H9 (cell line): ENCODE data around the gene SUMO2. TPM values are rescaled to one million over a fixed set of nuclear protein-coding genes. Genes with fewer than 3 reads are reported as not detected.
A peak's percentile ranks its signal among the peaks of the same experiment; 100 is the strongest.

Experiments used
- DNase-seq: peaks from one replicate; pipeline ENCODE4 v3.0.0-alpha.2; 2017
- H2AFZ ChIP-seq: one replicate; pipeline ENCODE4 v1.6.1; 2013; ENCODE audit warnings: mild to moderate bottlenecking, low read length, control low read depth, moderate library complexity
- H2AK5ac ChIP-seq: 2 replicates; pipeline ENCODE4 v1.6.1; 2013; ENCODE audit warnings: low read length, control low read depth, mixed read lengths; ENCODE audit not compliant: insufficient read length
- H2BK120ac ChIP-seq: one replicate; pipeline ENCODE4 v1.6.1; 2013; ENCODE audit warnings: low read depth, mild to moderate bottlenecking, low read length, control low read depth, inconsistent platforms; ENCODE audit not compliant: poor library complexity, severe bottlenecking
- H2BK12ac ChIP-seq: 2 replicates; pipeline ENCODE4 v1.6.1; 2013; ENCODE audit warnings: low read length, control low read depth, mixed read lengths, low read depth; ENCODE audit not compliant: insufficient read length
- H2BK15ac ChIP-seq: 2 replicates; pipeline ENCODE4 v1.6.1; 2013; ENCODE audit warnings: low read depth, low read length, control low read depth
- H2BK20ac ChIP-seq: one replicate; pipeline ENCODE4 v1.6.1; 2013; ENCODE audit warnings: low read depth, mild to moderate bottlenecking, low read length, control low read depth, inconsistent platforms; ENCODE audit not compliant: poor library complexity, severe bottlenecking
- H2BK5ac ChIP-seq: 2 replicates; pipeline ENCODE4 v1.6.1; 2013; ENCODE audit warnings: low read length, control low read depth, mixed read lengths; ENCODE audit not compliant: insufficient read length
- H3K14ac ChIP-seq: 2 replicates; pipeline ENCODE4 v1.6.1; 2013; ENCODE audit warnings: low read length, control low read depth; ENCODE audit not compliant: insufficient read depth
- H3K18ac ChIP-seq: 2 replicates; pipeline ENCODE4 v1.6.1; 2013; ENCODE audit warnings: low read depth, mild to moderate bottlenecking, mixed read lengths, low read length, control low read depth; ENCODE audit not compliant: insufficient read length
- H3K23ac ChIP-seq: 2 replicates; pipeline ENCODE4 v1.6.1; 2013; ENCODE audit warnings: low read length, control low read depth, mixed read lengths, low read depth; ENCODE audit not compliant: insufficient read length
- H3K23me2 ChIP-seq: 2 replicates; pipeline ENCODE4 v1.6.1; 2013; ENCODE audit warnings: low read depth, mild to moderate bottlenecking, mixed read lengths, low read length, control low read depth; ENCODE audit not compliant: insufficient read length, poor library complexity, severe bottlenecking
- H3K27ac ChIP-seq: 2 replicates; pipeline ENCODE4 v1.5.1; 2013; ENCODE audit warnings: low read length, control low read depth, mixed read lengths, low read depth; ENCODE audit not compliant: insufficient read length
- H3K27me3 ChIP-seq: 2 replicates; pipeline ENCODE4 v1.6.1; 2013; ENCODE audit warnings: low read length, control low read depth, inconsistent platforms; ENCODE audit not compliant: insufficient read depth
- H3K4ac ChIP-seq: 2 replicates; pipeline ENCODE4 v1.6.1; 2013; ENCODE audit warnings: low read depth, mild to moderate bottlenecking, control low read depth, inconsistent platforms, low read length, moderate library complexity
- H3K4me1 ChIP-seq: 2 replicates; pipeline ENCODE4 v1.6.1; 2013; ENCODE audit warnings: low read length, control low read depth, inconsistent platforms; ENCODE audit not compliant: insufficient read depth
- H3K4me2 ChIP-seq: 2 replicates; pipeline ENCODE4 v1.6.1; 2013; ENCODE audit warnings: low read length, control low read depth, mixed read lengths; ENCODE audit not compliant: insufficient read length, insufficient read depth
- H3K56ac ChIP-seq: 2 replicates; pipeline ENCODE4 v1.6.1; 2013; ENCODE audit warnings: low read depth, mild to moderate bottlenecking, mixed read lengths, low read length, control low read depth; ENCODE audit not compliant: insufficient read length
- H3K79me1 ChIP-seq: 2 replicates; pipeline ENCODE4 v1.6.1; 2013; ENCODE audit warnings: low read depth, mild to moderate bottlenecking, moderate library complexity, low read length, control low read depth, inconsistent platforms; ENCODE audit not compliant: insufficient read depth, poor library complexity, severe bottlenecking
- H3K79me2 ChIP-seq: 2 replicates; pipeline ENCODE4 v1.6.1; 2013; ENCODE audit warnings: low read length, control low read depth, inconsistent platforms; ENCODE audit not compliant: insufficient read depth
- H3K9ac ChIP-seq: 2 replicates; pipeline ENCODE4 v1.6.1; 2013; ENCODE audit warnings: low read length, control low read depth, mixed read lengths; ENCODE audit not compliant: insufficient read length; ENCODE audit errors: extremely low read depth
- H3K9me3 ChIP-seq: one replicate; pipeline ENCODE4 v1.6.1; 2013; ENCODE audit warnings: low read depth, low read length, inconsistent platforms; ENCODE audit not compliant: control insufficient read depth
- H3T11ph ChIP-seq: one replicate; pipeline ENCODE4 v1.6.1; 2013; ENCODE audit warnings: mild to moderate bottlenecking, low read length, control low read depth, inconsistent platforms
- H4K20me1 ChIP-seq: one replicate; pipeline ENCODE4 v1.6.1; 2013; ENCODE audit not compliant: control insufficient read depth, insufficient read length, insufficient read depth
- H4K5ac ChIP-seq: 2 replicates; pipeline ENCODE4 v1.6.1; 2013; ENCODE audit warnings: low read depth, mild to moderate bottlenecking, mixed read lengths, low read length, control low read depth; ENCODE audit not compliant: insufficient read length
- H4K8ac ChIP-seq: replicated peaks from 2 replicates; pipeline ENCODE4 v1.6.1; 2013; ENCODE audit warnings: low read length, control low read depth, mixed read lengths, low read depth; ENCODE audit not compliant: insufficient read length
- H4K91ac ChIP-seq: 2 replicates; pipeline ENCODE4 v1.6.1; 2013; ENCODE audit warnings: low read depth, mild to moderate bottlenecking, moderate library complexity, mixed read lengths, low read length, control low read depth; ENCODE audit not compliant: insufficient read length
- H3K27ac Mint-ChIP-seq, 3 experiments: 2 replicates in 2 of 3; 3 replicates in 1 of 3; pipeline ENCODE4 v1.8.0; 2020 to 2021; ENCODE audit warnings: mixed read lengths in 3 of 3, mild to moderate bottlenecking in 1 of 3, moderate library complexity in 1 of 3
- H3K27me3 Mint-ChIP-seq: 2 replicates; pipeline ENCODE4 v1.8.0; 2021; ENCODE audit warnings: low read depth, mild to moderate bottlenecking, moderate library complexity, mixed read lengths
- H3K36me3 Mint-ChIP-seq, 3 experiments: 2 replicates in 2 of 3; 3 replicates in 1 of 3; pipeline ENCODE4 v1.8.0; 2020 to 2021; ENCODE audit warnings: low read depth in 3 of 3, mixed read lengths in 3 of 3; ENCODE audit not compliant: insufficient read depth in 1 of 3
- H3K4me1 Mint-ChIP-seq, 2 experiments: 2 replicates each; pipeline ENCODE4 v1.8.0; 2020; ENCODE audit warnings: mixed read lengths in 2 of 2
- H3K4me3 Mint-ChIP-seq, 2 experiments: 2 replicates in 1 of 2; 3 replicates in 1 of 2; pipeline ENCODE4 v1.8.0; 2020 to 2021; ENCODE audit warnings: mild to moderate bottlenecking in 2 of 2, mixed read lengths in 2 of 2, moderate library complexity in 1 of 2
- H3K9me3 Mint-ChIP-seq, 2 experiments: 2 replicates in 1 of 2; 3 replicates in 1 of 2; pipeline ENCODE4 v1.8.0; 2020; ENCODE audit warnings: mild to moderate bottlenecking in 2 of 2, mixed read lengths in 2 of 2, moderate library complexity in 1 of 2
- WGBS: extraction: QIAGEN DNeasy Blood & Tissue Kit; methylation state at CpG from one replicate; pipeline ENCODE4 v1.1.7; 2013; ENCODE audit warnings: missing lambda C conversion rate, low lambda C conversion rate, mixed read lengths; ENCODE audit not compliant: insufficient read length; ENCODE audit errors: extremely low coverage; 5-methylcytosine and 5-hydroxymethylcytosine counted together
- total RNA-seq: library from RNA; stranded (reverse); gene quantifications from 2 replicates; pipeline ENCODE4 v1.2.1, GENCODE V29; 2021
- TF ChIP-seq, protein P1 (sequence below): fragments of 200-600 bp; sonication (generic); conservative IDR thresholded peaks from 3 replicates; pipeline ENCODE4 v1.8.0; 2021; ENCODE audit warnings: antibody characterized with exemption, mild to moderate bottlenecking

Gene SUMO2
- total RNA-seq, 1 experiment from 2014 or later, result 813 TPM

DNA sequence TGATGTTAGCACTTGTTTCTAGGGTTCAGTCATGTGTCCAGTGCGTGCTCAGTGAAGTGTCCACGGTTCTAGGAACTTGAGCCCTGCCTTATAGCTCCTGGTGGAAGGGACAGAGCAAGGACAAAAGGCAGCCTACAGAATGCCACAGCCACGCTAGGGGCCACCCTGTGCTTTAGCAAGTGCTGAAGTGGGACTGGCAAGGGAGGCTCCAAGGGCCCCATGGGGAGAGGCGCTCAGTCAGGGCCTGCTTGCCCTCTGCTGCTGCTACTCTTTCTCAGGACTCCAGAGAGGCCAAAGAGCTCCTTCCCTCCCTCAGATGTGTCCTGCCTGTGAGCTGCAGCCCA, 58.0 kb downstream of the SUMO2 start:
- Histone ChIP-seq H3K4me2 (no peak overlapping the region), H3K4ac (no peak overlapping the region), H3K4me1 (no peaks in the 10 kb centered on the region), H3K23me2 (no peaks in the 10 kb centered on the region), H3K23ac (no peak overlapping the region), H3K56ac (no peak overlapping the region), H2AFZ (no peak overlapping the region), H3T11ph (no peak overlapping the region), H2BK20ac (no peak overlapping the region), H2BK5ac (no peak overlapping the region), H4K91ac (no peak overlapping the region), H2BK15ac (no peak overlapping the region; the same call in 1 of the 2 replicates), H2AK5ac (no peak overlapping the region), H3K18ac (no peak overlapping the region), H3K14ac (no peak overlapping the region), H3K9ac (no peak overlapping the region), H2BK120ac (no peak overlapping the region), H3K79me1 (no peaks in the 10 kb centered on the region), H3K27me3 (no peaks in the 10 kb centered on the region), H4K20me1 (no peaks in the 10 kb centered on the region), H3K79me2 (no peaks in the 10 kb centered on the region), H3K9me3 (no peaks in the 10 kb centered on the region), H3K27ac (no peak overlapping the region), H2BK12ac (no peak overlapping the region), H4K5ac (no peak overlapping the region), H4K8ac (no peak overlapping the region)
- H3K27ac Mint-ChIP-seq, result peak overlapping the region in 1 of 3 experiments; percentile 78; a peak in 1 of 7 replicates
- no peak overlapping the region for H3K4me3 Mint-ChIP-seq
- no peaks in the 10 kb centered on the region for H3K27me3 Mint-ChIP-seq
- peaks cover 4 to 23% (median 19%) of the 10 kb centered on the region in 3 experiments for H3K36me3 Mint-ChIP-seq
- H3K4me1 Mint-ChIP-seq, result peaks cover 7 to 8% of the 10 kb centered on the region in 2 experiments; a peak in 3 of 4 replicates
- DNase-seq, result no peak
- no CpG with 5 or more reads among the region's 4 CpGs for WGBS
- TF ChIP-seq, protein P1, sequence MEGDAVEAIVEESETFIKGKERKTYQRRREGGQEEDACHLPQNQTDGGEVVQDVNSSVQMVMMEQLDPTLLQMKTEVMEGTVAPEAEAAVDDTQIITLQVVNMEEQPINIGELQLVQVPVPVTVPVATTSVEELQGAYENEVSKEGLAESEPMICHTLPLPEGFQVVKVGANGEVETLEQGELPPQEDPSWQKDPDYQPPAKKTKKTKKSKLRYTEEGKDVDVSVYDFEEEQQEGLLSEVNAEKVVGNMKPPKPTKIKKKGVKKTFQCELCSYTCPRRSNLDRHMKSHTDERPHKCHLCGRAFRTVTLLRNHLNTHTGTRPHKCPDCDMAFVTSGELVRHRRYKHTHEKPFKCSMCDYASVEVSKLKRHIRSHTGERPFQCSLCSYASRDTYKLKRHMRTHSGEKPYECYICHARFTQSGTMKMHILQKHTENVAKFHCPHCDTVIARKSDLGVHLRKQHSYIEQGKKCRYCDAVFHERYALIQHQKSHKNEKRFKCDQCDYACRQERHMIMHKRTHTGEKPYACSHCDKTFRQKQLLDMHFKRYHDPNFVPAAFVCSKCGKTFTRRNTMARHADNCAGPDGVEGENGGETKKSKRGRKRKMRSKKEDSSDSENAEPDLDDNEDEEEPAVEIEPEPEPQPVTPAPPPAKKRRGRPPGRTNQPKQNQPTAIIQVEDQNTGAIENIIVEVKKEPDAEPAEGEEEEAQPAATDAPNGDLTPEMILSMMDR, result no peak
- no peaks in the 10 kb centered on the region; a peak in 1 of 5 replicates for H3K9me3 Mint-ChIP-seq
